PC-9 (cell line): ENCODE results near the gene TWSG1.

Experiments used
- EZH2 ChIP-seq: fragments of 200-600 bp; sonication (generic); IDR thresholded peaks from 2 replicates; pipeline ENCODE4 v1.8.0; 2017; ENCODE audit warnings: antibody characterized with exemption, low read depth
- TF ChIP-seq, protein P1 (sequence below): fragments of 200-600 bp; sonication (generic); conservative IDR thresholded peaks from 2 replicates; pipeline ENCODE4 v1.6.1; 2017; ENCODE audit warnings: mixed run types, antibody characterized with exemption, mild to moderate bottlenecking, moderate library complexity

DNA sequence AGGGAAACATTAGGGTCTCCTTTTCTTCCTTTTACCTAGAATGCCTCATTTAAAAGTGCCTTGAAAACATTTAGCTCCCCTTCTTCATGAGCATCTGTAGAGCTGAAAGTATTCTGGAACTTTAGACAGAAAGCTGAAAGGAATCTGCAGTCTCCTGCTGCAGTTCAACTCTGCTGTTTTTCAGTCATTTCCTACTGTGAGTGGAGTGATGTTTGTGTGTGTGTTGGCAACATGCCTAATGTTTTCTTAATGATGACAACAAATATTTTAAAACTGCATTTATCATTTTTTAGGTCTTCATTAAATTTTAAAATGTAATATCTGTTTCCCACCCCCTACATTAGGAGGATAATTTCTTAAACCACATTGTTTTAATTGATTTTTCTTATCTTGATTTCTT, 66.6 kb downstream of the TWSG1 start:
- TF ChIP-seq, protein P1, sequence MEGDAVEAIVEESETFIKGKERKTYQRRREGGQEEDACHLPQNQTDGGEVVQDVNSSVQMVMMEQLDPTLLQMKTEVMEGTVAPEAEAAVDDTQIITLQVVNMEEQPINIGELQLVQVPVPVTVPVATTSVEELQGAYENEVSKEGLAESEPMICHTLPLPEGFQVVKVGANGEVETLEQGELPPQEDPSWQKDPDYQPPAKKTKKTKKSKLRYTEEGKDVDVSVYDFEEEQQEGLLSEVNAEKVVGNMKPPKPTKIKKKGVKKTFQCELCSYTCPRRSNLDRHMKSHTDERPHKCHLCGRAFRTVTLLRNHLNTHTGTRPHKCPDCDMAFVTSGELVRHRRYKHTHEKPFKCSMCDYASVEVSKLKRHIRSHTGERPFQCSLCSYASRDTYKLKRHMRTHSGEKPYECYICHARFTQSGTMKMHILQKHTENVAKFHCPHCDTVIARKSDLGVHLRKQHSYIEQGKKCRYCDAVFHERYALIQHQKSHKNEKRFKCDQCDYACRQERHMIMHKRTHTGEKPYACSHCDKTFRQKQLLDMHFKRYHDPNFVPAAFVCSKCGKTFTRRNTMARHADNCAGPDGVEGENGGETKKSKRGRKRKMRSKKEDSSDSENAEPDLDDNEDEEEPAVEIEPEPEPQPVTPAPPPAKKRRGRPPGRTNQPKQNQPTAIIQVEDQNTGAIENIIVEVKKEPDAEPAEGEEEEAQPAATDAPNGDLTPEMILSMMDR: no peak
- TF ChIP-seq EZH2: no peak
